Brain microvascular endothelial cell (primary cell): ENCODE data around the gene OCIAD2.

Experiments
- DNase-seq: peaks from one replicate; pipeline ENCODE4 v3.0.0-alpha.2; 2020
- H3K27ac ChIP-seq: fragments of 250-450 bp; sonication (Bioruptor Pico); 2 replicates; pipeline ENCODE4 v1.5.1; 2020; ENCODE audit warnings: mild to moderate bottlenecking, moderate library complexity
- H3K27me3 ChIP-seq: fragments of 250-450 bp; sonication (Bioruptor Pico); replicated peaks from 2 replicates; pipeline ENCODE4 v1.5.1; 2020; ENCODE audit warnings: mild to moderate bottlenecking
- H3K36me3 ChIP-seq: fragments of 250-450 bp; sonication (Bioruptor Pico); replicated peaks from 2 replicates; pipeline ENCODE4 v1.5.1; 2020; ENCODE audit warnings: mild to moderate bottlenecking
- H3K4me3 ChIP-seq: 2 replicates; pipeline ENCODE4 v1.5.1; 2011; ENCODE audit warnings: low read depth, mild to moderate bottlenecking, control low read depth, low read length, moderate library complexity
- CTCF ChIP-seq: IDR thresholded peaks from 2 replicates; pipeline ENCODE4 v1.5.1; 2011; ENCODE audit warnings: low read depth, mild to moderate bottlenecking, moderate library complexity, low read length, control low read depth, inconsistent platforms; ENCODE audit errors: missing control alignments
- in situ Hi-C: cut with HindIII; loops from 2 replicates; pipeline ENCODE4 v1.10.0; 2017; ENCODE audit warnings: low sequenced_read_pairs, low pct_ligation_motif_present

OCIAD2 gene

GRCh38 chr4:48906206-48907173 is at the start of gene OCIAD2:
TSS of gene OCIAD2 (minus strand) at chr4:48906774. CDS start at chr4:48904549, 2,225 bp downstream.
- Histone ChIP-seq H3K4me3 (peak within 1 kb of the TSS; percentile 66), H3K27me3 (no peaks in the 10 kb centered on the region), H3K36me3 (no peaks in the 10 kb centered on the region), H3K27ac (no peak within 1 kb of the TSS)
- no peak for DNase-seq
- in situ Hi-C loops, result no loop called here
- no peak for TF ChIP-seq CTCF

- Histone ChIP-seq H3K4me3 (no peak overlapping the region), H3K27me3 (no peaks in the 10 kb centered on the region), H3K36me3 (no peaks in the 10 kb centered on the region), H3K27ac (peak overlapping the region; percentile 20)
- in situ Hi-C loops, result no loop called here
- no peak for TF ChIP-seq CTCF
- peak; percentile 17 for DNase-seq
Measured at GRCh38 chr4:48954314-48954713, 47.7 kb upstream of the OCIAD2 start.

GRCh38 chr4:48949518-48950219 is 43.1 kb upstream of the OCIAD2 start:
- Histone ChIP-seq H3K36me3 (no peaks in the 10 kb centered on the region), H3K27ac (no peak overlapping the region), H3K4me3 (no peak overlapping the region), H3K27me3 (no peaks in the 10 kb centered on the region)
- TF ChIP-seq CTCF, result no peak
- in situ Hi-C loops, result no loop called here
- DNase-seq, result no peak

- no peak for DNase-seq
- Histone ChIP-seq H3K27me3 (no peaks in the 10 kb centered on the region), H3K36me3 (no peaks in the 10 kb centered on the region), H3K4me3 (no peak overlapping the region), H3K27ac (no peak overlapping the region)
- in situ Hi-C loops, result no loop called here
- no peak for TF ChIP-seq CTCF
Measured at GRCh38 chr4:48949086-48949485, 42.5 kb upstream of the OCIAD2 start.

- no peaks in the 10 kb centered on the region for H3K36me3 ChIP-seq
- peak; percentile 15 for TF ChIP-seq CTCF
- DNase-seq, result no peak
- no peak overlapping the region for H3K4me3 ChIP-seq
- no peaks in the 10 kb centered on the region for H3K27me3 ChIP-seq
- H3K27ac ChIP-seq, result no peak overlapping the region
- in situ Hi-C loops, result no loop called here
Measured at GRCh38 chr4:48947731-48948130, 41.2 kb upstream of the OCIAD2 start.
